Stomach (tissue), 4 donors: ENCODE data around the gene HOMER3.

Experiments used
- CTCF ChIP-seq, 7 experiments: fragments of 450-650 bp in 4 of 7; fragments of 200-600 bp in 3 of 7; sonication (generic) in 3 of 7; IDR thresholded peaks; one replicate each; pipeline ENCODE4 v1.5.1; 2016 to 2019; ENCODE audit warnings: antibody characterized with exemption in 7 of 7, control low read depth in 2 of 7, mild to moderate bottlenecking in 1 of 7
- POLR2A ChIP-seq, 4 donors: fragments of 450-650 bp; IDR thresholded peaks; one replicate each; pipeline ENCODE4 v1.6.1; 2016; ENCODE audit warnings: antibody characterized with exemption in 4 of 4, control low read depth in 2 of 4, mild to moderate bottlenecking in 1 of 4, moderate library complexity in 1 of 4
- POLR2AphosphoS5 ChIP-seq, 3 donors: sonication (generic); formaldehyde crosslinking; IDR thresholded peaks; one replicate each; pipeline ENCODE4 v1.6.1; 2016; ENCODE audit warnings: antibody characterized with exemption in 3 of 3

GRCh38 chr19:18894254-18895037, 46.6 kb downstream of the HOMER3 start:
- TF ChIP-seq CTCF (IDR thresholded peaks at IDR 0.05) (no peak), POLR2A (IDR thresholded peaks at IDR 0.05) (no peak), POLR2AphosphoS5 (IDR thresholded peaks at IDR 0.05) (no peak)
